Lower leg skin (tissue), 3 donors: Measurements from ENCODE around the gene WIPF2.

ENCODE experiments used
- CTCF ChIP-seq, 3 donors: fragments of 450-650 bp; IDR thresholded peaks; one replicate each; pipeline ENCODE4 v1.5.1; 2016; ENCODE audit warnings: antibody characterized with exemption in 3 of 3, mild to moderate bottlenecking in 3 of 3, moderate library complexity in 2 of 3
- POLR2A ChIP-seq, 2 donors: fragments of 450-650 bp; IDR thresholded peaks; one replicate each; pipeline ENCODE4 v1.6.1; 2016 to 2017; ENCODE audit warnings: antibody characterized with exemption in 2 of 2, mild to moderate bottlenecking in 1 of 2, moderate library complexity in 1 of 2

DNA sequence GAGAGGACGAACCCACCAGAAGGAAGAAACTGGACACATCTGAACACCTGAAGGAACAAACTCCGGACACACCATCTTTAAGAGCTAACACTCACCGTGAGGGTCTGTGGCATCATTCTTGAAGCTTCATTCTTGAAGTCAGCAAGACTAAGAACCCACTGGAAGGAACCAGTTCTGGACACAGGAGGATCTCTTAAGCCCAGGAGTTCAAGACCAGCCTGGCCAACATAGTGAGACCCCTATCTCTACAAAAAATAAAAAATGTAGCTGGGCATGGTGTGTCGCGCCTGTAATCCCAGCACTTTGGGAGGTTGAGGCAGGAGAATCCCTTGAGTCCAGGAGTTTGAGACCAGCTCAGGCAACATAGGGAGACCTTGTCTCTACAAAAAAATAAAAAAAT lies 20.5 kb upstream of the WIPF2 start:
- TF ChIP-seq CTCF (IDR thresholded peaks at IDR 0.05) (no peak), POLR2A (IDR thresholded peaks at IDR 0.05) (no peak)
